Fibroblast of peridontal ligament (primary cell): ENCODE data around the gene DUSP5.
A peak's percentile ranks its signal among the peaks of the same experiment; 100 is the strongest.

ENCODE experiments used
- DNase-seq: peaks from one replicate; pipeline ENCODE4 v3.0.0-alpha.2; 2010; ENCODE audit errors: extremely low read depth

DUSP5 gene

GRCh38 chr10:110481919-110482318, 15.8 kb upstream of the DUSP5 start:
- DNase-seq, result no peak

- no peak for DNase-seq
Observed at GRCh38 chr10:110483633-110484032, 14.1 kb upstream of the DUSP5 start.

DNA sequence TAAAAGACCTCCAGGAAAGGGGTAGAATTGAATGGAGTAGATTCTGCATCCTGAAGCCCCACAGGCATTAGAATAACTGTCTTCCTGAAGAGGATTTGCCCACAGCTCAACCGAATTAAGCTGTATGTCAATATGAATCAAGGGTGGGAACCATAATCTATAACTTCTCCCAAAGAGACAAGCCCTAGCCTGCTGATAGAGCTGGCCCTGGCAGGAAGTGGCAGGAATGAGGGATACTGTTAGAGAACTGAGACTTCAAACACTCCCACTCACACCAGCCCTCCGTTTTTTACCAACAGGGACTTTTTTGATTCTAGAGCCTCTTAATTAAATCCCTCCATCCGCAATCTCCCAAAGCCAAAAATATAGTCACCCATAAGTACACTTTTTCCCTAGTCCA, 12.2 kb upstream of the DUSP5 start:
- DNase-seq, result no peak

DNA sequence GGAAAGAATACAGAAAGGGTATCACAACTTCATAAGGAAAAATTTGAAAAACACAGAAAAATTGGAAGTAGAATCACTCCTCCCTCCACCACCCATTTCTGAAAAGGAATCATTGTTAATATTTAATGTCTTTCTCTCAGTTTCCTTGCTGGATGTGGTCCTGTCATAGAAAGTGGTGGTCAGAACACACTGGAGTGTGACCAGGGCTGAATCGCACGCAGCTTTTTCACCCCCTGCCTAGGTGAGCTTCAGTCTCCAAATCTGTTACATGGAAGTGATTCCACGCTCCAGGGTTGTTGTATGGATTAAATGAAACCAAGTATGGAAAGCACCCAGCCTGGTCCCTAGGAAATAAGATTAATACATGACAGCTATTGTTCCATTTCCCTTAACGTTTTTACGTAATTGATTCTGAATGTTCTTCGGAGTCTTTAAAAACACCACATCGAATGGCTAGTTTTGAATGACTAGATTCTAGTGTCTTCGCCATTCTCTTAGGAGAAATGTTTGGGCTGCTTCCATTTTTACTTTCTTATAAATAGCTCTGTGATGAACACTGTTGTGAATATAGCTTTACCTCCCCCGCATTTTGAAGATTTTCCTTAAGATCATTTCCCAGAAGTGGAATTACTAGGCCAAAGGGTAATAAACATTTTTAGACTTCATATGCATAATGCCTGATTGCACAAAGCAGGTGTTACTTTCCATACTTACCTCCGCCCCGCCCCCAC, 10.9 kb upstream of the DUSP5 start:
- no peak for DNase-seq

DNA sequence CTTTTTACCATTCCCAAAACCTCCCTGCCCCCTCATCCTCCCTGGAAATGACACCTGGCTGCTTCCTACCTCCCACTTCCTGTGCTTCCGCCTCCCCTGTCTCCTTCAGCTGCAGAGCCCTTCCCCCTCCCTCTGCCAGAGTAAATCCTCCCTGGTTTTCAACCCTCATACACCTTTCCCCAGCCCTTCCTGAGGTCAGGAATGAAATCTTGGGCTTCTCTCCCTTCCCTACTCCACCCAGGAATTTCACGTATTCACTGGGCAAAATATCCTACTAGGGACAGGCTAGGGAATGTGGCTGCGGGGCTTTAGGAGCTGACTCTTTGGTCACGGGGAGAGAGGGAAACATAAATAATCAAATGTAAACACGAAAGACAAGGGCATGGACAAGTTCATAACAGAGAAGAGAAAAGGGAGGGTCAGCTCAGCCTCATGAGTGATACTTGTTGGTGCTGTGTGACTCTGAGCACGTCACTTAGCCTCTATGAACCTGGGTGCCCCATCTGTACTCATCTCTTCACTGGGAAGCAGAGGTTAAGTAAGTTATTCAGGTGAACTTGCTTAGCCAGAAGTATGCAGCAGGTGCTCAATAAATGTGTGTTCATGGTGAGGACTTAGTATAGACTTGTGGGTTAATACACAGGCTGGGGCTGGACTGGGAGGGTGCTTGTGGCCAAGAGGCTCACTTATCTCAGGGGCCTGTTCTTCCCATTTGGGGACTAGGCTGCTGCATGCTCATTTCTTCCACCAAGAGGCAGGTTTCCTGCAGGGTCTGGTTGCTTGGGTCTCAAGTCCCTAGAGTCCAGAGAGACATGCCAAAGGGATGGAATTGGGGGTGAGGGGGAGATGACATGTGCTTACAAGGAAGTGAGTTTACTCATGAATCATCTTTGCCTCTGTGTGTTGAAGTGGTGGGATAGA, 10.0 kb upstream of the DUSP5 start:
- DNase-seq, result no peak

DNA sequence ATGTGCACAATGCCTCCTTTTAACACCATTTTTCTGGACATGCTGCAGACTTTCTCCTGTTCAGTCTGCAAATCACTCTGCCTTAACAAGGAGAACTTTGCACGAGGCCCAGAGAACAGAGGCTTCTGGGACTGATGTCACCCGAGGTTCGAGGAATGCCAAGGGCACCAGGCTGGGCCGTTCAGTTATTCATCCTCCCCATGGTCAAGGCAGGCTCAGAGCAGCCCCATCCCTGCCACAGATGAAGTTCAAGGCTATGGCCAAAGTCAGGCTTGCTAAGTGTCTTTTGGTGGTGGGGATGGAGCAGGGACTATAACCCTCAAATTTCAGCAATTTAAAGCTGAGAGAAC, 9.4 kb upstream of the DUSP5 start:
- DNase-seq, result no peak

DNA sequence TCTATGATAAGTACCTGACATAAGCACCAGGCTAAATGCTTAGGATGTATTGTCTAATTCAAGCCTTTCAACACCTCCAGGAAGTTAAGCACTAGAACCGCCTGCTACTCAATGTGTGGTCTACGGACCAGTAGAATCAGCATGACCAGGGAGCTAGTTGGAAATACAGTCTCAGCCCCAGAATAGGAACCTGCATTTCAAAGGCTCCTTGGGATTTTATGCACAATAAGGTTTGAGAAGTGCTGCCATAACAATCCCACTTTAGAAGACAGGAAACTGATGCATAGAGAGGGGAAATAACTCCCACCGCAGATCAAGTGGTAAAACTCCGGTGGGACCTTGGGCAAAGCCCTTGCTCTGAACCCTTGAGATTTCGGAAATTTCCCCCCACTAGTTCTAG, 8.8 kb upstream of the DUSP5 start:
- DNase-seq, result no peak

DNA sequence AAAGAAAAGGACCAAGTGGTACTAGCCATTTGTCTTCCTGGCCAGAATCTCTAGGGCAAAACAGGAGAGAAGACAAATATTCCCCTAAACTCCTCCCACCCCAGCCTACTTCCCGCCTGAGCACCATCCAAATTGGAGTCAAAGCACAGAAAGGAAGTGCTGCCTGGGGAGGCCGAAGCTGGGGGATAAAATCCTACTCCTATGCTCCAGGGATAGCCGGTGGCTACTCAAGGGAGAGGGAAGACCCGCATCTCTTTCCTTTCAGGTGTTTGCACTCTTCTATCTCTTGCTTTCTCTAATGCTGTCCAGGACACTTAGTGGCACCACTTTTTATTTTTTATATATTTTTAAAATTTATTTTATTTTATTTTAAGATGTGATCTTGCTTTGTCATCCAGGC, 7.1 kb upstream of the DUSP5 start:
- DNase-seq, result no peak

DNA sequence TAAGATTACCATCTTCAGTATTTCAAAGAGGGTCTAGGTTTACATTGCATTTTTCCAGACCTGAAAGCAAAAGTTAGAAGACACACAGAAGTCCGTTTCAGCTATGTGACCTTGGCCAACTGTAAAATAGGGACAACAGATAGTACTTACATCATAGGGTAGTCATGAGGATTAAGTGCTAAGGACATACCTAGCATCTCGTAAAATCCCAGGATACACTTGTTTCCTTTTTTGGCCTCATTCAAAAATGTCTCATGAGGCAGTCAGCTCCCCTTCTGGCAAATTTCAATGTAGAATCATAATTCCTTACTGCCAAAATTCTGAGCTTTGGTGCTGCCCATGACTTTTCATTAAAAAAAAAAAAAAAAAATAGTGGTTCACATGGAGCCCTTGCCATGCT, 6.4 kb upstream of the DUSP5 start:
- DNase-seq, result no peak

DNA sequence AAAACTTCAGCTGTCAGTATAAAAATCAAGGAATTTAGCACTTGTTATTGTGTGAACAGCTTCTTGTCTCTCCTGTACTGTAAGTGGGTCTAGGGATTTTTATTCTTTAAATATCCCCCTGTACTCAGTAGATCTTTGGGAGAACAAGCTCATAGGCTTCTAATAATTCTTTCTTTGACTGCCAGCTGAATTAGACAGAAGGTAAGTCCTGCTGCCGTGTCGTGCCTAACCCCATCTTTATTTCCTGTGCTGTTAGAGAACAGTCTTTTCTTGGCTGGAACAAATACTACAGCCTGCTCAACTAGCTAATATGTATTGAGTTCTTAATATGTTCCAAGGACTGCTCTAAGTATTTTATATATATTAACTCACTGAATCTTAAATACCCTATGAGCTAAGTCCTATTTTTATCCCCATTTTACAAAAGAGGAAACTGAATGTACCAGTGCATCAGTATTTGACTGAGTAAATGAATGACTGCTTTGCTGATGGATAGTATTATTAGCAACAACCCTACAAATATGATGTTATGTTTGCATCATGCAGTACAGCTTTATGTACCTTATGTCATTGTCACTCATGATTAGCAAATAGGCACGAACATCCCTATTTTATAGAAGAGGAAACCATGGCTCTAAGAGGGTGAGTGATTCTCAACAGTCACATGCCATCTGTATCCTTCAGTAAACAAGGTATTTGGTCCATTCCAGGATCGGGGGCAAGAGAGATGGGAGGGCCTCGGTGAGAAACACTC, 5.5 kb upstream of the DUSP5 start:
- no peak for DNase-seq

DNA sequence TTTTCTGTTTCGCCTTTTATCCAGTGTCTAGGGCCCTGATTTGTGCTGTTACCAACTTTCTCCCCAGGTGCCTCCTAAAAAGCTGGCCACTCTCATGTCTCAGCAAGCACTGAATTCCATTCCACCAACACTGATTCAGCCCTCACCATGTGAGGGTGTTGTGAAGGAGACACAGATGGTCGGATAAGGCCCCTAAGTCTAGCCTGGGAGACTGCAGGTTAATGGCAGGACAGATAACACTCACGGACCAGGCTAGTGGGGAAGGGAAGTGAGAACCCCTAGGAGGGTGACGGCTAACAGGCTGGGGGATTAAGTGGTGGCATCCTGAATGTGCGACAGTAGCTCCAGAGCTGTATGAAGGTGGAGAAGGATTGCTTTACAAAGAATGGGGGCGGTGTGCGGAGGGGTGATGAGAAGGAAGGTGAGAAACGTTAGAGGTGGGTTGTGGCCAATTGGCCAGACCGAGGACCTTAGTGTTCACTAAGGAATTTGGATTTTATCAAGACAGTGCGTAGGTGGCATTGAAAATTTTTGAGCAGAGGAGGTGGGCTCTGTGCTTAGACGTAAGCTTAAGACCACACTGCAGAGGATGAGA, 3.8 kb upstream of the DUSP5 start:
- DNase-seq, result no peak

GRCh38 chr10:110494532-110494931, 3.2 kb upstream of the DUSP5 start:
- DNase-seq, result no peak

- peak; percentile 69 for DNase-seq
Observed at GRCh38 chr10:110495731-110496552, 1.8 kb upstream of the DUSP5 start.

DNA sequence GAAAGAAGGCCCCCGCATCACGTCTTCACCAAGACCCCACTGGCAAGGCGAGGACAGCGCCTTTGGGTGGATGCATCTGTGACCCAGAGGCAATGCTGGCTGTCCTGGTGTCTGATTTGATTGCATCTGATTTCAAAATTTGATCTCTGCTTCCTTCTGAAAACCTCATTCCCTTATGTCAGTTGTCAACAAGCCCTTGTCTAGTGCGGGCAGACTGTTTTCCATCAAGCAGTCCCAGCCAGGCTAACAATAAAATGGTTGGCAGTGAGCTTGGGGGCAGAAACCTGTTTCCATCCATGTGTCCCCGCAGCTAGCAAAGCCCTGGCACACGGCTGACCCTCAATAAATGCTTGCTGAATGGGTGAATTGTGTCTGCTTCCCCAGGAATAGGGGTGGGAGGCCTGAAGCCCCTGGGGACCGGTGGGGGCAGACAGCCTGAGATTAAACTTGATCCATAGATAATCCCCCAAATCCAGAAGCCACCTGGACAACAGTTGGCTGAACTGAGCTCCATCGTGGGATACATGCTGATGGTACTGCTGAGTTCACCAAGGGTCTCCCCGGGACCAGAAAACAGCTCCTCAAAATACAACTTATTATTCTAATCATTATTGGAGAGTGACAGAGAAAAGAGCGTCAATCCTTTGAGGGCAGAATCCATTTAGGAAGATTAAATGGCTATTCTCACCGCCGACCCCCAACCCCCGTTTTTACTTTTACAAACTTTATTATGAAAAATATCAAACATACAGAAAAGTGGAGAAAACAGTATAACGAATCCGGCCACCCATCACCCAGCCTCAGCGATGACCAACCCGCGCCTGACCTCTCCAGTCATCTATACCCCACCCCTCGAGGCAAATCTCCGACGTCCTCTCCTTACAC, 912 bp upstream of the DUSP5 start:
- DNase-seq, result peak; percentile 53

DNA sequence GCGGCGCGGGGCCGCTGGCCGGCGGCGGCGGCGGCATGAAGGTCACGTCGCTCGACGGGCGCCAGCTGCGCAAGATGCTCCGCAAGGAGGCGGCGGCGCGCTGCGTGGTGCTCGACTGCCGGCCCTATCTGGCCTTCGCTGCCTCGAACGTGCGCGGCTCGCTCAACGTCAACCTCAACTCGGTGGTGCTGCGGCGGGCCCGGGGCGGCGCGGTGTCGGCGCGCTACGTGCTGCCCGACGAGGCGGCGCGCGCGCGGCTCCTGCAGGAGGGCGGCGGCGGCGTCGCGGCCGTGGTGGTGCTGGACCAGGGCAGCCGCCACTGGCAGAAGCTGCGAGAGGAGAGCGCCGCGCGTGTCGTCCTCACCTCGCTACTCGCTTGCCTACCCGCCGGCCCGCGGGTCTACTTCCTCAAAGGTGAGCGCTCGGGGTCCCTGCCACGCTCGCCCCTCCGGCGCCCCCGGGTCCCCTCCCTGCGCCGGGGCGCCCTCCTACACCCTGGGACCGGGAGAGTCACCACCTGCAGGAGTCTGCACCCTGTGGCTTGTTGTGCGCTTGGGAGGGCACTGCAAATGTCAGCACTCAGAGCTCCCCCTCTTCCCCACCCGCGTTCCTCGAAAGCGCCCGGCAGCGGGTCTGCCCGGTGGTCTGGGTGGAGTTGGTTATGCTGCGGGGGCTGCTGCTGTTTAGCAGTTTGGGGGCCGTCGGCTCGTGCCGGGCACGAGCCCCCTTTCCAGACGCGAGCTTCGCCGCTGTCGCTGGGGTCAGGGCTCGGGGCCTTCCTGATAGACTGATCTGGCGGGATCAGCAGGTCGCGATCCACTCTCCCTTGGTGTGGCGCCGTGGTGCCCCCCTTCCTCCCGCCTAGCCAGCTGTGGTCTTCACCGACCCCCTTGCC, 627 bp downstream of the DUSP5 start:
- DNase-seq, result peak; percentile 53

GRCh38 chr10:110498982-110499795, 1.5 kb downstream of the DUSP5 start:
- DNase-seq, result peak; percentile 79

- no peak for DNase-seq
Observed at GRCh38 chr10:110499796-110500514, 2.2 kb downstream of the DUSP5 start.

GRCh38 chr10:110500515-110500905, 2.8 kb downstream of the DUSP5 start:
- DNase-seq, result peak; percentile 81
